ENCODE results near the gene GLB1L3. TPM values are rescaled to one million over a fixed set of nuclear protein-coding genes. Genes with fewer than 3 reads are reported as not detected.

Gene GLB1L3
- polyA plus RNA-seq, 1 donor (not counting 4 experiments of a cell fraction or from before 2014, with no cell fraction given): 3.0 TPM

- no peaks in the 10 kb centered on the region for H3K9me3 ChIP-seq (ENCODE audit: control insufficient read depth, low read depth, low read length)
- H3K27ac ChIP-seq (ENCODE audit: control insufficient read depth, insufficient read depth, low read length): no peak overlapping the region
- no peak for TF ChIP-seq EZH2 (IDR thresholded peaks at IDR 0.05; ENCODE audit: low read length)
- TF ChIP-seq CTCF (optimal IDR thresholded peaks at IDR 0.05 in 1 of 3, IDR thresholded peaks at IDR 0.05 in 1 of 3, conservative IDR thresholded peaks at IDR 0.05 in 1 of 3; ENCODE audit: extremely low read depth in 1 of 3, insufficient read depth in 2 of 3, low read length in 3 of 3): peak; percentile 70 to 83 (median 74)
- peaks cover 24 to 29% of the 10 kb centered on the region in 2 experiments for H3K36me3 ChIP-seq (ENCODE audit: control insufficient read depth in 2 of 2, extremely low read depth in 1 of 2, insufficient read depth in 2 of 2, low read length in 2 of 2)
- FAIRE-seq (peak; percentile 67), DNase-seq (ENCODE audit: low read depth, low spot score) (no peak)
- H4K20me1 ChIP-seq (ENCODE audit: control insufficient read depth, extremely low read depth, insufficient read depth, low read length): no peaks in the 10 kb centered on the region
- dilution Hi-C loops (cut with MboI; ENCODE audit: extremely low pct_ligation_motif_present, low sequenced_read_pairs): no loop called here
- H3K9me1 ChIP-seq (ENCODE audit: control insufficient read depth, extremely low read depth, insufficient read depth, low read length): no peaks in the 10 kb centered on the region
- no peak overlapping the region for H2AFZ ChIP-seq (ENCODE audit: control insufficient read depth, low read length)
- no peak overlapping the region for H3K4me2 ChIP-seq (ENCODE audit: control insufficient read depth, extremely low read depth, insufficient read depth, low read depth, low read length)
- no peaks in the 10 kb centered on the region for H3K79me2 ChIP-seq (ENCODE audit: control insufficient read depth, insufficient read depth, low read length)
- no peak overlapping the region for H3K9ac ChIP-seq (ENCODE audit: control insufficient read depth, extremely low read depth, insufficient read depth, low read length)
- H3K27me3 ChIP-seq (ENCODE audit: control insufficient read depth, extremely low read depth, insufficient read depth, low read length): no peaks in the 10 kb centered on the region
- no peak overlapping the region for H3K4me3 ChIP-seq (ENCODE audit: control insufficient read depth in 2 of 3, extremely low read depth in 1 of 3, insufficient read depth in 2 of 3, low read depth in 1 of 3, low read length in 3 of 3)
- H3K4me1 ChIP-seq (ENCODE audit: control insufficient read depth, extremely low read depth, insufficient read depth, low read length): peaks cover 17% of the 10 kb centered on the region
Measured at GRCh38 chr11:134261626-134262488, 14.3 kb upstream of the GLB1L3 start.

GRCh38 chr11:134264966-134265764 is 11.0 kb upstream of the GLB1L3 start:
- H3K9ac ChIP-seq (ENCODE audit: control insufficient read depth, extremely low read depth, insufficient read depth, low read length): no peak overlapping the region
- H3K4me1 ChIP-seq (ENCODE audit: control insufficient read depth, extremely low read depth, insufficient read depth, low read length): peaks cover 32% of the 10 kb centered on the region
- peaks cover 16 to 18% of the 10 kb centered on the region in 2 experiments for H3K36me3 ChIP-seq (ENCODE audit: control insufficient read depth in 2 of 2, extremely low read depth in 1 of 2, insufficient read depth in 2 of 2, low read length in 2 of 2)
- DNase-seq (ENCODE audit: low read depth, low spot score) (no peak), FAIRE-seq (no peak)
- TF ChIP-seq EZH2 (IDR thresholded peaks at IDR 0.05; ENCODE audit: low read length) (no peak), CTCF (optimal IDR thresholded peaks at IDR 0.05 in 1 of 3, IDR thresholded peaks at IDR 0.05 in 1 of 3, conservative IDR thresholded peaks at IDR 0.05 in 1 of 3; ENCODE audit: extremely low read depth in 1 of 3, insufficient read depth in 2 of 3, low read length in 3 of 3) (no peak)
- dilution Hi-C loops (cut with MboI; ENCODE audit: extremely low pct_ligation_motif_present, low sequenced_read_pairs): no loop called here
- H4K20me1 ChIP-seq (ENCODE audit: control insufficient read depth, extremely low read depth, insufficient read depth, low read length): no peaks in the 10 kb centered on the region
- H3K4me2 ChIP-seq (ENCODE audit: control insufficient read depth, extremely low read depth, insufficient read depth, low read depth, low read length): no peak overlapping the region
- peaks cover 3% of the 10 kb centered on the region for H3K79me2 ChIP-seq (ENCODE audit: control insufficient read depth, insufficient read depth, low read length)
- H3K27ac ChIP-seq (ENCODE audit: control insufficient read depth, insufficient read depth, low read length): no peak overlapping the region
- H3K9me3 ChIP-seq (ENCODE audit: control insufficient read depth, low read depth, low read length): no peaks in the 10 kb centered on the region
- H2AFZ ChIP-seq (ENCODE audit: control insufficient read depth, low read length): no peak overlapping the region
- H3K27me3 ChIP-seq (ENCODE audit: control insufficient read depth, extremely low read depth, insufficient read depth, low read length): no peaks in the 10 kb centered on the region
- no peak overlapping the region for H3K4me3 ChIP-seq (ENCODE audit: control insufficient read depth in 2 of 3, extremely low read depth in 1 of 3, insufficient read depth in 2 of 3, low read depth in 1 of 3, low read length in 3 of 3)
- H3K9me1 ChIP-seq (ENCODE audit: control insufficient read depth, extremely low read depth, insufficient read depth, low read length): no peaks in the 10 kb centered on the region

Measured in keratinocyte (primary cell).